Stimulated activated CD8-positive, alpha-beta memory T cell treated with anti-CD3 and anti-CD28 coated beads, Interleukin-15, amount 100 ng/mL, for 24 hours (primary cell): ENCODE results near the gene GBX2.
"Not testable (repeated sequence)": the region's sequence is repeated elsewhere in the genome, so short reads cannot be mapped to it uniquely, and the experiment has no call there.

Source experiments
- DNase-seq: peaks from one replicate; pipeline ENCODE4 v3.0.0-alpha.2; 2020; ENCODE audit warnings: low read depth

GBX2 gene

DNA sequence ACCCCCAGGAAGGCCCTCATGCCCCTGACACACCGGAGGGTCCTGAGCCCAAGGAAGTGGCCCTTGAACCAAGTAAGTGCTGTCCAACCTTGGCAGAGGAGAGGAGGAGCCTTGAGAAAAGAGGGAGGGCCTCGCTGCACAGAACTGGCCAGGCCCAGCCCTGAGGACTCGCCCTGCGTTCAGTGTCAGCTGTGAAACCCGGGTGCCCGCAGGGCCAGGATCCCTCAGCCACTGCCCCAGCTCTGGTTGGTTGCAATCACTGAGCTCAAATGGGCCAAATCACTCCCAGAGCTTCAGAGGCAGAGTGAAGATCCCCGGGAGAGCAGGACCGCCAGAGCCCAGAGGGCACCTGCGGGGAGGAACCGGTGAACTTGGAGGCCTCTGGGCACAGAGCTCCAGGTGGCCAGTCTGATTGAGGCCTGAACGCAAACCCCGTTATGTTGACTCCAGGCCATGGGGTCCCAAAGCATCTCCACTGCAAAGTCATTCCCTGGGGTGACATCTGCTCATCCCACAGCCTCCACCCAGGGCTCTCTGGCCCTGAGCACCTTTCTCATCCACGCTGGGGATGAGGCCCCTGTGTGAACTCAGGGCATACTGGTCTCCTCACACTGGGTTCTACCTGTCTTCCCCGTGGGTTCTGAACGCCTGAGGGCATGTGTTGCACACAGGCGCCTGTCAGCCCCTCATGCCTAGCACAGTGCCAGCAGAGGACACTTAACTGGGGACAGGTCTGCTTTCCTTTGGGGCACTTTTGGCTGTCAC, 11.9 kb downstream of the GBX2 start:
- DNase-seq: no peak

- no peak for DNase-seq
Measured at GRCh38 chr2:236155406-236155805, 12.8 kb downstream of the GBX2 start.

- DNase-seq: no peak
Measured at GRCh38 chr2:236146436-236146835, 21.8 kb downstream of the GBX2 start.

- DNase-seq: no peak
Measured at GRCh38 chr2:236143811-236144210, 24.4 kb downstream of the GBX2 start.

DNA sequence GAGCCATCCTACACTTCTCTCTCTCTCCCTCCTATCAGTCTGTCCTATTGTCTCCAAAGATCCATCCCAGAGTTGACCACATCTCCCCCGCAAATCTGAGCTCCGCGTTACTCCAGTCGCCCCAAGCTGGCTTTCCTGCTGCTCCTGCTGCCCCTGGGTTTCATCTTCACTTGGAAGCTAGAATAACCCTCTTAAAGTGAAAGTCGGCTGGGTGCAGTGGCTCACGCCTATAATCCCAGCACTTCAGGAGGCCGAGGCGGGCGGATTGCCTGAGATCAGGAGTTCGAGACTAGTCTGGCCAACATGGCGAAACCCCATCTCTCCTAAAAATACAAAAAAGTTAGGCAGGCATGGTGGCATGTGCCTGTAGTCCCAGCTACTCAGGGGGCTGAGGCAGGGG, 26.6 kb downstream of the GBX2 start:
- not testable (repeated sequence) for DNase-seq

- no peak for DNase-seq
Measured at GRCh38 chr2:236137066-236137465, 31.1 kb downstream of the GBX2 start.

DNA sequence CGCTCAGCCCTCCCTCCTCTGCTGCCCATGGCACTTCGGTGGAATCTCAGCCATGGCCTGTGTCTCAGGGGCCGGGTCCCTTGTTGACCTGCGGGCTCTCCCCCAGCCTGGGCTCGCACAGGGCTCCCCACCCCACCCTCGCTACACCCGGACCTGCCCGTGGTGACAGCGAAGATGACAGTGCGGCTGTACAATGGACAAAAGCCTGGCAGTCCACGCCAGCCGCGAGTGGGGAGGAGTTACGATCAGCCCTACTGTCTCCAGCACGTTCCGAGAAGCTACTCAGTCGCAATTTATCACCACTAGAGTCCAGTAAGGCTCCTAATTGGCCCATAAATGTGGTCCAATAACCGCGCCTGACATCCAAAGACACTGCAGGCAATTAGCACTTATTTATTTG, 31.6 kb downstream of the GBX2 start:
- DNase-seq: no peak

DNA sequence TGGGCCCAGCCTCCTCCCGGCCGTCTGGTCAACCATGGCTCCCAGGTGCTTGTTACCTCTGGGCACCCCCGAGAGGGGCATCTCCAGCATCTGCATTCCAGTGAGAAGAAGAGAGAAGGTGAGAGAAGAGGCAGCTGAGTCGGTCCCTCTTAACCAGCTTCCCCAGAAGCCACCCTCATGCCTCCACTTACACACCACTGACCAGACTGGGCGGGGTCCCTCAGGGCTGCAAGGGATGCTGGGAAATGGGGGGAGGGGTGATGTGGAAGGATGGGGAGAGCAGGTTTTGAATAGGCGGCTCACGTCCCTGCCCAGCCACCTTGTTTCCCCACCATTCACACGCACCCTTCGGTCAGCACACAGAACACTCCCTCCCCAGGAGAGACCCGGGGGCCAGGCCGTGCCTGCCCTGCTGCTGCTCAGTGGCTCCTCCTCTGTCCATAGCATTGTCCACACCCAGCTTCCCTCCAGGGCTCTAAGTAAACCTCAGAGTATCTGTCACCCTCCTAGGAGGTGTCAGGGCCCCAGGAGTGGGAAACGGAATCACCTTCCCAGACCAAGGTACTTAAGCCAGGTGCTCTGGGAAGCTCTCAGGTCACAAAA, 34.7 kb downstream of the GBX2 start:
- DNase-seq: no peak

DNA sequence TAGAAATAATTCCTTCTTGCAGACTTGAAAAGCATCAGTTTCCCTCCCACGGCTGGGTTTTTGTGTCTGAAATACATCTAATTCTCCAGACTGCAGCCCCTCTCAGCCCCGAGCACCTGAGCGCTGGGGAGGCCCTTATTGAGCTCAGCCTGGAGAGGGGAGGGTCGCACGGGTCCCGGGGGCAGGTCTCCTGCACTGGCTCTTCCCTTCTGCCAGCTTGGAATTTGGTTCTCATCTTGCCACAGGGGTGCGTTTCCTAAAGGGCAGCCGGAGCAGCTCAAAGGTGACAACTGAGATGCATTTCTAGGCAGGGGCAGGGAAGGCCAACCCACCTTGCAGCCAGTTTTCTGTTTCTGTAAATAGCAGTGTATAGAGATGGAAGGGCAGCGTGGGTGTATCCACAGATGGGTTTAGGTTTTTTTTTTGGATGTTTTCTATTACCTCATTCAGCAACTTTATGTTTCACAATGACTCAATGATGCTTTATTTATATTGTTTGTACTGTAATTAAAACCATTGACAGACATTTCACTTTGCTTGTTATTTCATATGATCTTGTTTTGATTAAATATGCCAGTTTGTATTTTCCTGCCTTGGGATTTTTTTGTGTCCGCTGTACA, 37.0 kb downstream of the GBX2 start:
- DNase-seq: no peak

DNA sequence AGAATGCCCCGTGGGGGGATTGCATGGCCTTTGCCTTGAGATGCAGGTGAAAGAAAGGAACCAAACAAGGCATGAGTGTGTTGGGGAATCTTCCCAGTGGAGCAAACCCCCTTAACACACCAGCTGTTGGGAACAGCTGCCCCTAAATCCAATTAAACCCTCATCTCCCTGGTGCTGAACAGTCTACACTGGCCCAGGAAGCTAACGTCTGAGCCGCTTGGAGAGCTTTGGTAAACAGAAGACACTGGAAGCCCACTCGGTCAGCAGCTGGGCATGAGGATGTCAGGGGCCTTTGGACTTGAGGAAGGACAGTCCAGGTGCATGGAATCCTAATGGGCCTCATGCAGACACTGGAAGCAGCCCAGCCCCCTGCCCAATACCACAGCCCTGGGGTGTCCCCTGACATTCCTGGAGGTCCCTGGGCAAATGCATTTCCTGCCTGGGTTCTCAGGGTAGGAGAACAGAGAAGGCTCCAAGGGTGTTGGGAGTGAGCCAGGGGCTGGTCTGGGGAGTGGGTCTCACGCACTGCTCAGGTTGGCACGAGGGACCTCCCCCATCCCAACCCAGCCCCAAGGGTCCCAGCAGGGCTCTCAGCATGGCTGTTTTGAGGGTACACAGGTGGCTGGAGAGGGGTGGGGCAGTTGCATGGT, 37.7 kb downstream of the GBX2 start:
- DNase-seq: no peak

- no peak for DNase-seq
Measured at GRCh38 chr2:236129935-236130334, 38.3 kb downstream of the GBX2 start.

DNA sequence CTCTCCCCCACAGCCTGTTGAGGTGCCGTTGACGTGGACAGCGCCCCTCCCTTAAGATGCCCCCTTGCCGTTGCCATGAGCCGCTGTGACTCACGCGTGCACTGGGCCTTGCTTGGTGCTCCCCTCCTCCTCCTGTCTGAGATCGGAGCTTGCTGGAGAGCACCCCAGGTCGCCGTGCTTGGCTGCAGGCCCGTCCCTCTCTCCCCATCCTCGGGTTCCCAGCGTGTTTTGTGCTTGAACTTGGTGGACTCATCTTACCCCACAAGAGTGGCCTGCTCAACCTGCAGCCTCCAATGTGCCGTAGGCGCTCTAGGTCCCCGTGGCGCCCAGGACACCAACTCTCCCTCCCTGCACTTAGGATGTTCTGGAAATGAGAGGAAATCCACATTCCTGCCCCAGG, 39.9 kb downstream of the GBX2 start:
- no peak for DNase-seq

GRCh38 chr2:236127010-236127409, 41.2 kb downstream of the GBX2 start:
- no peak for DNase-seq

DNA sequence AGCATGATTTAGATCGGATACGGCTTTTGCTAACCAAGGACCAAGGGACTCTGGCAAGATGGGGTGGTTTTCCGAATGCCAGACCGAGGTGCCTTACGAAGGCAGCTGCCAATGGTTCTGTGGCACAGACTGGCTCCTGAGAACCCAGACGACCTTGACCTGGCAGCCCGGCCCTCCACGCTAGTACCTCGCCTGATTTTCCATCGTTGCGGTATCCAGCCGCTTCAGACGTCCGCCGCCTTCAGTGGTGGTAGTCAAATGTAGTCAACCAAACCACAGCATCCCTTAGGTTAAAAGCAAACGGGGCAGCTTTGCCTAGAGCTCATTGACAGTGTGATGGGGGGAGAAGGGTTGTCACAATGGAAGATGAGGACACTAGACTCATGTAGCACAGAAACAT, 42.6 kb downstream of the GBX2 start:
- DNase-seq: no peak

GRCh38 chr2:236124182-236124893, 43.8 kb downstream of the GBX2 start:
- DNase-seq: no peak

GRCh38 chr2:236123716-236124115, 44.5 kb downstream of the GBX2 start:
- no peak for DNase-seq

DNA sequence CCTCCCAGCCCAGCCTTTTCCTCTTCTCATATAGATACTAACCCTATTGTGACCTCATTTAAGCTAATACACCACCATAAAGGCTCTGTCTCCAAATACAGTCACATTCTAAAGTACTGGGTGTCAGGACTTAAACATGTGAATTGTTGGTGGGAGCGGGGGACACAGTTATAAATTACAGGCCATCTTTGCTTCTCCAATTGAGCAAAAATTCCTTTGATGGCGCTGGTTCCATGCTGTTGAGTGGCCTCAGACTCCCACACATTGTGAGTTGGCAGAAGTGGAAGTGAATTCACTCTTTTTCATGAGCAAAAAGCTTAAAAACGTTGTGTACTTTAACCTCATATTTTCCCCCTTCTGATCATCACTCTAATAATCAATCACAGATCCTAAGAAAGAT, 46.0 kb downstream of the GBX2 start:
- DNase-seq: no peak

DNA sequence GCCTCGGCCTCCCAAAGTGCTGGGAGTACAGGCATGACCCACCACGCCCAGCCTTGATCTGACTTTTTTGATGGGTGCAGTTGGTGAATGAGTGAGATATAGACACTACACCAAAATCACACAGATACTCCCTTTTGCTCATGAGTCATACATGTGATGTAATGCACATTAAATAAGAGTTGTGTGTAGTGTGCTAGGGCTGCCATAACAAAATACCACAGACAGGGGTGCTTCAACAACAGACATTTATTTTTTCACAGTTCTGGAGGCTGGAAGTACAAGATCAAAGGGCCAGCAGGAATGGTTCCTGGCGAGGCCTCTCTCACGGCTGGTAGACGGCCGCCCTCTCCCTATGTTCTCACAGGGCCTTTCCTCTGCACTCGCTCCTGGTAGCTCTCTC, 46.6 kb downstream of the GBX2 start:
- DNase-seq: no peak

DNA sequence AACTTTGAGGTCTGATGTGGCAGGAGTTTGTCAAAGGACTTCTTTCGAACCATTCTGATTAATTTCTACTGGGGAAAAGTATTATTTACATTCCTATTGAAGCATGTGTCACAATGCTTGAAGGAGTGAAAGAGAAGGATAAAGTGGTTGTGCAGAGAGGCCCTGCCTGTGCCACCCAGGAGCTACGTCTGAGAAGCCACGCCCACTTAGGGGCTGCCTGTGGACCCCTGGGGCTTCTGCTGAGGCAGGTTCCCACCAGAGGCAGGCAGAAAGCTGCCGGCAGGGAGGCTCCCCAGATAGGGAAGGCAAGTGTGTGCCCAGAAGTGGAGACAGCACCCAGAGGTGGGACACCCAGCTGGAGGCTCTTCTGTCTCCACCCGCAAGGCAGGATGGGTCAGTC, 47.4 kb downstream of the GBX2 start:
- DNase-seq: no peak

- DNase-seq: no peak
Measured at GRCh38 chr2:236120141-236120601, 48.0 kb downstream of the GBX2 start.

- no peak for DNase-seq
Measured at GRCh38 chr2:236119476-236119875, 48.7 kb downstream of the GBX2 start.

- DNase-seq: no peak
Measured at GRCh38 chr2:236119003-236119402, 49.2 kb downstream of the GBX2 start.
